H4 (cell line): ENCODE measurements around the gene C9orf85. TPM values are rescaled to one million over a fixed set of nuclear protein-coding genes. Genes with fewer than 3 reads are reported as not detected.
"Not testable (repeated sequence)": the region's sequence is repeated elsewhere in the genome, so short reads cannot be mapped to it uniquely, and the experiment has no call there.

Experiments
- DNase-seq: peaks from one replicate; pipeline ENCODE4 v3.0.0-alpha.2; 2015; ENCODE audit warnings: low spot score
- total RNA-seq: library from RNA; depleted of rRNA; stranded (reverse); fragments of >200 nt; shearing (Covaris generic); gene quantifications from 2 replicates; pipeline ENCODE4 v1.2.3, GENCODE V29; 2014

The C9orf85 gene
- total RNA-seq, 1 experiment from 2014 or later: 16.6 TPM

- no peak for DNase-seq
These were observed 30.6 kb downstream of the C9orf85 start for GRCh38 chr9:71941998-71942567.

- no peak for DNase-seq
These were observed 33.4 kb downstream of the C9orf85 start for GRCh38 chr9:71944754-71945375.

- not testable (repeated sequence) for DNase-seq
These were observed 43.2 kb downstream of the C9orf85 start for GRCh38 chr9:71954652-71955051.

- no peak for DNase-seq
These were observed 44.0 kb downstream of the C9orf85 start for GRCh38 chr9:71955300-71955915.

GRCh38 chr9:71962328-71962727 lies 50.9 kb downstream of the C9orf85 start:
- no peak for DNase-seq

GRCh38 chr9:71963471-71963996 lies 52.1 kb downstream of the C9orf85 start:
- not testable (repeated sequence) for DNase-seq

- DNase-seq: no peak
These were observed 54.0 kb downstream of the C9orf85 start for GRCh38 chr9:71965403-71965802.

- no peak for DNase-seq
These were observed 55.2 kb downstream of the C9orf85 start for GRCh38 chr9:71966601-71967000.

GRCh38 chr9:71968541-71969090 lies 57.2 kb downstream of the C9orf85 start:
- no peak for DNase-seq

- DNase-seq: no peak
These were observed 64.4 kb downstream of the C9orf85 start for GRCh38 chr9:71975833-71976232.

- DNase-seq: no peak
These were observed 65.6 kb downstream of the C9orf85 start for GRCh38 chr9:71977003-71977402.

- no peak for DNase-seq
These were observed 69.1 kb downstream of the C9orf85 start for GRCh38 chr9:71980266-71981190.

- DNase-seq: no peak
These were observed 70.5 kb downstream of the C9orf85 start for GRCh38 chr9:71981944-71982343.

GRCh38 chr9:71984403-71984802 lies 73.0 kb downstream of the C9orf85 start:
- peak; percentile 31 for DNase-seq

GRCh38 chr9:71984831-71985281 lies 73.4 kb downstream of the C9orf85 start:
- DNase-seq: no peak

- DNase-seq: no peak
These were observed 74.0 kb downstream of the C9orf85 start for GRCh38 chr9:71985297-71985911.

- DNase-seq: no peak
These were observed 75.5 kb downstream of the C9orf85 start for GRCh38 chr9:71986900-71987299.

GRCh38 chr9:71987471-71988371 lies 76.3 kb downstream of the C9orf85 start:
- peak; percentile 86 for DNase-seq

GRCh38 chr9:71990466-71990865 lies 79.0 kb downstream of the C9orf85 start:
- no peak for DNase-seq

- DNase-seq: no peak
These were observed 94.0 kb downstream of the C9orf85 start for GRCh38 chr9:72005451-72005850.
